Mesendoderm (in vitro differentiated cells): Measurements from ENCODE around the gene CCDC91.

ENCODE experiments used
- DNase-seq: peaks from one replicate; pipeline ENCODE4 v3.0.0; 2013
- H2AK5ac ChIP-seq: 2 replicates; pipeline ENCODE4 v1.6.1; 2013; ENCODE audit warnings: low read length, inconsistent platforms
- H2BK120ac ChIP-seq: 2 replicates; pipeline ENCODE4 v1.6.1; 2013; ENCODE audit warnings: low read depth, mild to moderate bottlenecking, low read length, moderate library complexity, mixed read lengths
- H2BK15ac ChIP-seq: replicated peaks from 2 replicates; pipeline ENCODE4 v1.6.1; 2013; ENCODE audit warnings: low read depth, mild to moderate bottlenecking, moderate library complexity
- H2BK5ac ChIP-seq: 2 replicates; pipeline ENCODE4 v1.6.1; 2013; ENCODE audit warnings: low read length, inconsistent platforms
- H3K18ac ChIP-seq: 2 replicates; pipeline ENCODE4 v1.6.1; 2013; ENCODE audit warnings: mild to moderate bottlenecking, low read length, mixed read lengths
- H3K23ac ChIP-seq: one replicate; pipeline ENCODE4 v1.6.1; 2013; ENCODE audit warnings: low read length
- H3K27ac ChIP-seq: 2 replicates; pipeline ENCODE4 v1.5.1; 2013; ENCODE audit warnings: low read depth, mild to moderate bottlenecking, inconsistent platforms, low read length, moderate library complexity
- H3K27me3 ChIP-seq: 2 replicates; pipeline ENCODE4 v1.6.1; 2013; ENCODE audit warnings: low read length, control low read depth, mild to moderate bottlenecking, inconsistent platforms; ENCODE audit not compliant: insufficient read depth, poor library complexity
- H3K36me3 ChIP-seq: 2 replicates; pipeline ENCODE4 v1.6.1; 2013; ENCODE audit warnings: low read length, inconsistent platforms; ENCODE audit not compliant: control insufficient read depth, insufficient read depth
- H3K4ac ChIP-seq: one replicate; pipeline ENCODE4 v1.6.1; 2013; ENCODE audit warnings: low read depth, mild to moderate bottlenecking, low read length, moderate library complexity
- H3K4me1 ChIP-seq: 2 replicates; pipeline ENCODE4 v1.6.1; 2013; ENCODE audit warnings: low read depth, low read length, inconsistent platforms; ENCODE audit not compliant: control insufficient read depth
- H3K4me2 ChIP-seq: 2 replicates; pipeline ENCODE4 v1.6.1; 2013; ENCODE audit warnings: low read length
- H3K4me3 ChIP-seq: 2 replicates; pipeline ENCODE4 v1.5.1; 2013; ENCODE audit warnings: mild to moderate bottlenecking, low read length
- H3K56ac ChIP-seq: one replicate; pipeline ENCODE4 v1.6.1; 2013; ENCODE audit warnings: low read length
- H3K79me1 ChIP-seq: 2 replicates; pipeline ENCODE4 v1.6.1; 2013; ENCODE audit warnings: low read length, inconsistent platforms
- H3K79me2 ChIP-seq: 2 replicates; pipeline ENCODE4 v1.6.1; 2013; ENCODE audit warnings: mild to moderate bottlenecking, low read length; ENCODE audit not compliant: control insufficient read depth, insufficient read depth
- H3K9ac ChIP-seq: 2 replicates; pipeline ENCODE4 v1.6.1; 2013; ENCODE audit warnings: low read length, inconsistent platforms
- H4K5ac ChIP-seq: one replicate; pipeline ENCODE4 v1.6.1; 2013; ENCODE audit warnings: low read length
- H4K8ac ChIP-seq: one replicate; pipeline ENCODE4 v1.6.1; 2013; ENCODE audit warnings: low read depth, mild to moderate bottlenecking, control low read depth, low read length, moderate library complexity
- WGBS: extraction: QIAGEN DNeasy Blood & Tissue Kit; methylation state at CpG from one replicate; pipeline ENCODE4 v1.1.7; 2013; ENCODE audit warnings: low lambda C conversion rate, missing lambda C conversion rate; ENCODE audit not compliant: insufficient coverage; ENCODE audit errors: extremely low coverage; 5-methylcytosine and 5-hydroxymethylcytosine counted together

CCDC91 gene

GRCh38 chr12:28453686-28454085 lies 263.4 kb downstream of the CCDC91 start:
- H3K4ac ChIP-seq, result no peak overlapping the region
- WGBS, result 100% methylated on average over 1 of the region's 4 CpGs
- H3K4me1 ChIP-seq, result no peaks in the 10 kb centered on the region
- H3K9ac ChIP-seq, result no peak overlapping the region
- H3K4me3 ChIP-seq, result no peak overlapping the region
- H3K79me2 ChIP-seq, result no peaks in the 10 kb centered on the region
- H3K27ac ChIP-seq, result no peak overlapping the region
- H3K4me2 ChIP-seq, result no peak overlapping the region
- no peak overlapping the region for H3K18ac ChIP-seq
- no peak for DNase-seq
- H3K36me3 ChIP-seq, result no peaks in the 10 kb centered on the region
- no peaks in the 10 kb centered on the region for H3K79me1 ChIP-seq
- no peak overlapping the region for H2BK15ac ChIP-seq
- no peak overlapping the region for H2BK5ac ChIP-seq
- H3K56ac ChIP-seq, result no peak overlapping the region
- no peak overlapping the region for H2AK5ac ChIP-seq
- H3K27me3 ChIP-seq, result no peaks in the 10 kb centered on the region
- H4K8ac ChIP-seq, result no peak overlapping the region
- H4K5ac ChIP-seq, result no peak overlapping the region
- H3K23ac ChIP-seq, result no peak overlapping the region
- H2BK120ac ChIP-seq, result no peak overlapping the region

- no peak overlapping the region for H3K23ac ChIP-seq
- WGBS, result no CpG with 5 or more reads among the region's 5 CpGs
Observed at GRCh38 chr12:28456934-28457710, 266.9 kb downstream of the CCDC91 start.

GRCh38 chr12:28457785-28458184 lies 267.5 kb downstream of the CCDC91 start:
- H3K4me1 ChIP-seq, result no peaks in the 10 kb centered on the region
- no CpG with 5 or more reads among the region's 3 CpGs for WGBS
- no peak for DNase-seq

More at GRCh38 chr12:28456934-28457710, 266.9 kb downstream of the CCDC91 start:
- Histone ChIP-seq H2BK15ac (no peak overlapping the region), H3K4me1 (no peaks in the 10 kb centered on the region), H4K8ac (no peak overlapping the region), H3K4ac (no peak overlapping the region), H3K79me1 (no peaks in the 10 kb centered on the region), H3K56ac (no peak overlapping the region), H4K5ac (no peak overlapping the region), H2BK120ac (no peak overlapping the region), H3K36me3 (no peaks in the 10 kb centered on the region), H3K18ac (no peak overlapping the region), H2AK5ac (no peak overlapping the region), H3K27ac (no peak overlapping the region), H3K9ac (no peak overlapping the region), H2BK5ac (no peak overlapping the region), H3K4me3 (no peak overlapping the region), H3K79me2 (no peaks in the 10 kb centered on the region), H3K4me2 (no peak overlapping the region), H3K27me3 (no peaks in the 10 kb centered on the region)
- DNase-seq, result no peak

GRCh38 chr12:28459481-28459880 lies 269.2 kb downstream of the CCDC91 start:
- H3K4ac ChIP-seq, result no peak overlapping the region
- no peak overlapping the region for H2AK5ac ChIP-seq
- H3K79me1 ChIP-seq, result no peaks in the 10 kb centered on the region
- H3K27ac ChIP-seq, result no peak overlapping the region
- no peak overlapping the region for H2BK120ac ChIP-seq
- DNase-seq, result no peak
- no CpG with 5 or more reads among the region's 3 CpGs for WGBS
- H3K36me3 ChIP-seq, result no peaks in the 10 kb centered on the region
- H3K9ac ChIP-seq, result no peak overlapping the region
- H4K8ac ChIP-seq, result no peak overlapping the region
- H3K4me2 ChIP-seq, result no peak overlapping the region
- H3K4me3 ChIP-seq, result no peak overlapping the region
- no peaks in the 10 kb centered on the region for H3K79me2 ChIP-seq
- H2BK15ac ChIP-seq, result no peak overlapping the region
- no peak overlapping the region for H3K56ac ChIP-seq
- H4K5ac ChIP-seq, result no peak overlapping the region
- no peak overlapping the region for H2BK5ac ChIP-seq
- no peak overlapping the region for H3K18ac ChIP-seq
- H3K27me3 ChIP-seq, result no peaks in the 10 kb centered on the region
- H3K23ac ChIP-seq, result no peak overlapping the region
- H3K4me1 ChIP-seq, result no peaks in the 10 kb centered on the region

More at GRCh38 chr12:28457785-28458184, 267.5 kb downstream of the CCDC91 start:
- no peak overlapping the region for H3K4me2 ChIP-seq
- no peak overlapping the region for H2BK120ac ChIP-seq
- no peak overlapping the region for H3K9ac ChIP-seq
- no peaks in the 10 kb centered on the region for H3K36me3 ChIP-seq
- no peak overlapping the region for H3K23ac ChIP-seq
- H4K8ac ChIP-seq, result no peak overlapping the region
- no peak overlapping the region for H3K18ac ChIP-seq
- no peaks in the 10 kb centered on the region for H3K79me2 ChIP-seq
- H3K56ac ChIP-seq, result no peak overlapping the region
- no peak overlapping the region for H3K4me3 ChIP-seq
- no peaks in the 10 kb centered on the region for H3K27me3 ChIP-seq
- H3K79me1 ChIP-seq, result no peaks in the 10 kb centered on the region
- H2AK5ac ChIP-seq, result no peak overlapping the region
- no peak overlapping the region for H3K27ac ChIP-seq
- no peak overlapping the region for H2BK15ac ChIP-seq
- no peak overlapping the region for H4K5ac ChIP-seq
- no peak overlapping the region for H3K4ac ChIP-seq
- H2BK5ac ChIP-seq, result no peak overlapping the region

- Histone ChIP-seq H3K27me3 (no peaks in the 10 kb centered on the region), H2BK5ac (no peak overlapping the region), H3K18ac (no peak overlapping the region), H3K36me3 (no peaks in the 10 kb centered on the region), H3K23ac (no peak overlapping the region), H3K9ac (no peak overlapping the region), H3K79me2 (no peaks in the 10 kb centered on the region), H2BK15ac (no peak overlapping the region), H2BK120ac (no peak overlapping the region), H3K56ac (no peak overlapping the region), H4K8ac (no peak overlapping the region), H3K4ac (no peak overlapping the region), H2AK5ac (no peak overlapping the region), H3K27ac (no peak overlapping the region), H4K5ac (no peak overlapping the region), H3K4me1 (no peaks in the 10 kb centered on the region), H3K4me2 (no peak overlapping the region), H3K4me3 (no peak overlapping the region), H3K79me1 (no peaks in the 10 kb centered on the region)
- DNase-seq, result no peak
- WGBS, result no CpG with 5 or more reads among the region's 2 CpGs
Observed at GRCh38 chr12:28460420-28461130, 270.3 kb downstream of the CCDC91 start.
